NCI-H1417 (cell line): ENCODE data around the gene ZKSCAN3.
"Not testable (repeated sequence)": the region's sequence is repeated elsewhere in the genome, so short reads cannot be mapped to it uniquely, and the experiment has no call there.

ENCODE experiments used
- DNase-seq, 3 experiments: peaks; one replicate each; lab custom pipeline; 2025; lab: John Stamatoyannopoulos, UW

The ZKSCAN3 gene

DNA sequence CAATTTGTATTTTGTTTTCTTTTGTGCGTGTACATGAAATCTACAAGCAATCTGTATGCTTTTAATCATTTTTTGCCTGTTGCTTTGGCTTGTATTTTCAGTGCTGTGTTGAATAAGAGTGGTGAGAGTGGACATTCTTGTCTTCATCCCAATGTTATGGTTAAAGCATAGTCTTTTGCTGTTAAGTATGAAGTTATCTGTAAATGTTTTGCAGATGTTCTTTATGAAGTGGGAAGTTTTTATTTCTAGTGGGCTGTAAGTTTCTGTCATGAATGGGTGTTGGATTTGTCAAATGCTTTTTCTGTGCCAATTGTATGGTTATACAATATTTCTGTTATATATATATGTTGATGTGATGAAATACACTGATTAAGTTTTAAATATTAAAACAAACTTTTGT is 24.2 kb downstream of the ZKSCAN3 start:
- no peak for DNase-seq

GRCh38 chr6:28377879-28378278 is 28.1 kb downstream of the ZKSCAN3 start:
- no peak for DNase-seq

DNA sequence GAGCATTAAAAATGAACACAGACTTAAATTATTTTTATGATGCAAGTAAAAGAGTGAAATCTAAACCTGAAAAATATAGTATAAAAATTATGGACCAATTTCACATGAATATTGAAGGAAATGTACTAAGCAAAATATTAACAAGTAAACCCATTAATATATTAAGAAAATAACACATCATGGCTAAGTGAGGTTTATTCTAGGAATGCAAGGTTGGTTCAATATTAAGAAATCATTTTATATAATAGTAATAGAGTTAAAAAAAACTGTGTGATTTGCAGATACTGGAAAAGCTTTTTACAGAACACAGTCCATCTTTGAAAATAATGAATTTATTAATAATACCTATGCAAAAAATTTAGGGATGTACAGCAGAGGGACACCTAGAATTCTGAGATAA is 28.9 kb downstream of the ZKSCAN3 start:
- no peak for DNase-seq

- no peak for DNase-seq
Observed at GRCh38 chr6:28380381-28380780, 30.6 kb downstream of the ZKSCAN3 start.

DNA sequence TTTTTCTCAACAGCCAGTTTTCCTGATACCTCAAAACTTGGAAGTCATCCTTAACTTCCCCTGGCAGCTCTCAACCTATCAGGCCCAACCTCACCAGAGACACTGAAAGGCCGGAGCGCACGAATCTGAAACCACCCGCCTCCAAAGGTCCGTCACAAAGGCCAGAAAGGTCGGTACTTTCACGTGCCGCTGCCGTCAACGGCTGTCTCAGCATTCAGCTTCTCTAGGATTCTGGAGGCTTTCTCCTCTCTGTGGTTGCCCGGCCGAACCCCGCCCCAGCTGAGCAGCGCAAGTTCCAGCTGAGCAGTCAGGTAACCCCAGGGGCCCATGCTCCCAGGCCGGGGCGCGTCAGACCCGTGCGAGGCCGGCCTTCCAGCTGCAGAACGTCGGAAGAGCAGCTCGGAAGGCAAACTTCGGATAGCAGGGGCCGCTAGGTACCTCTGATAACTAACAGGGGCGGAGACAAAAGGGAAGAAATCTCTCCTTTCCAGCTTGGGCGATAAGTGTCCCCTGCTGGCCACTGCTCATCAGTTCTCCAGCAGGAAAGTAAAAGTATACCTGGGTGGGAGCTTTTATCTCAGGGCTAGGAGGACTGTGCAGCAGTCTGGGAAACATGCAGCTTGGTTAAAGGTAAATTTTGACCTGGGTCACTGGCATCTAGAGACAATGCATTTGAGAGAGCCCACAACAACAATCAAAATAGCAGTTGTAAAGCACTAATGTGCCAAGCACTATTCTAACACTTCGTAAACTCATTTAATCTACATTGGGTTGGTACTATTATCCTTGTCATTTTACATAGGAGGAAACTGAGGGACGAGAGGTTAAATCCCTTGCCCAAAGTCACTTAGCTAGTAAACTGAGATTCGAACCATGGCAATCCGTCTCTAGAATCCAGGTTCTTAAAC is 33.7 kb downstream of the ZKSCAN3 start:
- peak in 1 of 3 experiments; percentile 73 for DNase-seq

GRCh38 chr6:28384143-28384533 is 34.4 kb downstream of the ZKSCAN3 start:
- no peak for DNase-seq

- no peak for DNase-seq
Observed at GRCh38 chr6:28390688-28391087, 40.9 kb downstream of the ZKSCAN3 start.

DNA sequence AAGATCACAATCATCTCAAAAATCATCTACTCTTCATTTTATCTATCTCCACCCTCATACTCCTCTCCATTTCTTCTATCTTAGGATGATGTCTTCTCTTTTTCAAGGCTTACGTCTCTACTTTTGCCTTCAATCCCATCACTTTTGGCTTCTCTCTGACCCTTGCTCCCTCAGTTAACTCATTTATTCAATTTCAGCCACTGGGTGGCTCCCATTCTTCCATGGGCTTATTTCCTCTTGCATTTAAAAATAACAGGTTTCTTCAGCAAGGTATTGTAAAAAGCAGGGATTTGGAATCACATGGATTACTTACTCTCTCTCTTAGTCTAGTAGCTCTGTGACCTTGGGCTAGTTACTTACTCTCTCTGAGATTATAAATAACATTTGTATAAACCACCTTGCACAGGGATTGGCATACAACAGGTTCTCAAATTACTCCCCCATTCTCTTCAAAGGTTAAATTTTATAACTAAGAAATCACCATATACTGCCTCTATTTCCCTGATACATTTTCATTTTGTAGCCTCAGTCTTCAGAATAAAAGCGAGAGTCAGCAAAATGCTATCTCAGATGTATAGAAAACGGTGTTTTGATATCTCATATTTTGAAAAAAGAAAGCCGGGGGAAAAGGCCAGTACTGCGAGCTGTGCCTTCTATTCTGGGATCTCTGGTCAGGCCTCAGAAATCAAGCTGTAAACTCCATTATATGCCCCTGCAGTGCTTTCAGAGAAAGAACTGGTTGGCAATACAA is 44.3 kb downstream of the ZKSCAN3 start:
- DNase-seq = peak in 1 of 3 experiments; percentile 6

GRCh38 chr6:28395918-28396317 is 46.2 kb downstream of the ZKSCAN3 start:
- DNase-seq = no peak

GRCh38 chr6:28399350-28400121 is 49.8 kb downstream of the ZKSCAN3 start, which contains the start of gene ZSCAN12:
Gene ZSCAN12, minus strand, starts transcription at chr6:28399747. Its CDS starts 1,342 bp downstream, at chr6:28398405.
- DNase-seq = peak; percentile 64 to 91 (median 87)

DNA sequence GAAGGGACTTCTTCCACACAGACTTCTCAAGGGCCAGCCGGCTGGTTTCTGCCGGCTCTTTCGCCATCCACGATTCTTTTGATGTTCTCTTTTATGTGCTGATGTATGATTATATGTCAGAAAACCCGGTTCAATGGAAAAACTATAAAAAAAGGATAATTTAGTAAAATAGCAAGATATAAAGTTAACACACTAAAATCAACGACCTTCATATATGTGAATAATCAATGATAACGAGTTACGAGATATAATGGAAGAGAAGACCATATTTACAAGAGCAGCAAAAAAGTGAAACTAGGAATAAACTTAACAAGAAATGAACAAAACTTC is 50.3 kb downstream of the ZKSCAN3 start:
- no peak for DNase-seq

DNA sequence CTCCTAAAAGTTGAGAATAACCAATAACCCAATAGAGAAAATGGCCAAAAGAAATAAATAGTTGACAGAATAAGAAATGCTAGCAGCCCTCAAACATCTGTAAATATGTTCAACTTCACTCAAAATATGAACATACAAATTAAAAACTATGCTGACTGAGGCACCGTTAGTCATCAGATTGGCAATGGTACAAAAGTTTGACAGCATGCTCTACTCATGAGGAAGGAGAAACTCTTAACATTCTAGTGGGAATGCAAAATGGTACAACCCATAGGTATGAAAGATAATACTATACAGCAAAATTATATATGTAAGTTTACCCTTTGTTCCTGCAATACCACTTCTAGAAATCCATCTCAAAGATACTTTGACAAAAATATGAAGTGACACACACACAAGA is 51.4 kb downstream of the ZKSCAN3 start:
- DNase-seq = no peak

- no peak for DNase-seq
Observed at GRCh38 chr6:28402197-28402596, 52.5 kb downstream of the ZKSCAN3 start.

GRCh38 chr6:28403923-28404322 is 54.2 kb downstream of the ZKSCAN3 start:
- DNase-seq = not testable (repeated sequence)

DNA sequence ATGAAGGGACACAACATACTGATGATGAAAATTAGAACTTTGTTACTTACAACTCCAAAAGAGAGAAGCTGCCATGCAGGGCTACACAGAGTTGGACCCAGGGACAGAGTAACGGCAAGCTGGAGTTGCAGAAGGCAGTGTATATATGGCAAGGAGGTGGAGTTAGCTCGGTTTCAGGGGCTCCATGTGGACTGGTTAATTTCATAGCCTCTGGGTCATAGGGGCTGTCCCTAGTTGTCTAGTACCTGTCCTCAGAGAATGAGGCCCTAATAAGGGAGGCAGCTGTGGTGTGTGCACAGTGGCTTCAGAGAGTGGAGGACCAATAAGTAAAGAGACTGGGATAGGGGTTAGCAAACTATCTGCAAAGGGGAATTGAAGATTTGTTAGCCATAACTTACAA is 57.7 kb downstream of the ZKSCAN3 start:
- DNase-seq = no peak

- no peak for DNase-seq
Observed at GRCh38 chr6:28408076-28408802, 58.5 kb downstream of the ZKSCAN3 start.

DNA sequence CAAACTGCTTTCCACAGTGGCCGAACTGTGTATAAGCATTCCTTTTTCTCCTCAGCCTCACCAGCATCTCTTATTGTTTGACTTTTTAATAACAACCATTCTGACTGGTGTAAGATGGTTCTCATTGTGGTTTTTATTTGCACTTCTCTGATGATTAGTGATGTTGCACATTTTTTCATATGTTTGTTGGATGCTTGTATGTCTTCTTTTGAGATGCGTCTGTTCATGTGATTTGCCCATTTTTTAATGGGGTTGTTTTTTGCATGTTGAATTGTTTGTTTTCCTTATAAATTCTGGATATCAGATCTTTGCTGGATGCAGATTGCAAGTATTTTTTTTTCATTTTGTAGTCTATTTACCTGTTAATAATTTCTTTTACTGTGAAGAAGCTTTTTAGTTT is 61.0 kb downstream of the ZKSCAN3 start:
- DNase-seq = no peak

DNA sequence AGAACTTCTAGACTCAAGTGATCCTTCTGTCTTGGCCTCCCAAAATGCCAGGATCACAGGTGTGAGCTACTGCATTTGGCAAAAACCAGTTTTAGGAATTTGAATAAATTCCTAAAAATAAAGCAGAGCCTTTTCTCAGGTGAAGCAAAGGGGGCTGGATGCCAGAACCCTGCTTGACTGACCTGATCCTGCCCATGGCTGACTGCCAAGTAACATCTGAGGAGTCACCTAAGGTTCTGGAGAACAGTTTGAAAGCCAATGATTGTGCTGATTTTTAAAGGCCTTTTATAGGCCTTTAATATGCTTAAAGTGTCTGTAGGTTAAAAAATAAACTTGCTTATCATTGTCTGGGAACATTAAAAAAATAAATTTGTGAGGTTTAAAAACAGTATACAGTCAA is 63.9 kb downstream of the ZKSCAN3 start:
- DNase-seq = no peak
